Activated CD8-positive, alpha-beta memory T cell treated with anti-CD3 and anti-CD28 coated beads, Interleukin-2, amount 50 U/mL, for 1 hour (primary cell): ENCODE data around the gene THRB.

Source experiments
- DNase-seq: peaks from one replicate; pipeline ENCODE4 v3.0.0-alpha.2; 2020; ENCODE audit errors: extremely low read depth

Gene THRB

DNA sequence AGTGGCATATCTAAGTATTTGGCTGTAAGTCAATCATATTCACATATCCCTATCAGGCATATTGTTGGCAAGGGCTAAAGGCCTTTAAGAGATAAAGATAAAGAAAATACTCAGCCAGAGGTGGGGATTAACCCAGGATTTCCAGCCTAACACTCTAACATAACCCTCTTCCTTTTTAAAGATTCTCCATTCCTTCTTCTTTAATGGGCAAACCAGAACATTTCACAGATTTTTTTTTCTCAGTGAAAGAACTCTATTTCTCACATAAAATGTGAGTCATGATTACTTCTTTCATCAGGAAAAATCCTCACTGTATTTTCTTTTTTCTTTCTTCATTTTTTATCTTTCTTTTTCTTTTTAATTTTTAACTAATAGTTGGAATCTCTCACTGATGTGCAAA lies 349.2 kb downstream of the THRB start:
- no peak for DNase-seq

- DNase-seq = no peak
Observed at GRCh38 chr3:24142127-24142526, 352.5 kb downstream of the THRB start.

- DNase-seq = no peak
Observed at GRCh38 chr3:24141548-24141947, 353.1 kb downstream of the THRB start.

DNA sequence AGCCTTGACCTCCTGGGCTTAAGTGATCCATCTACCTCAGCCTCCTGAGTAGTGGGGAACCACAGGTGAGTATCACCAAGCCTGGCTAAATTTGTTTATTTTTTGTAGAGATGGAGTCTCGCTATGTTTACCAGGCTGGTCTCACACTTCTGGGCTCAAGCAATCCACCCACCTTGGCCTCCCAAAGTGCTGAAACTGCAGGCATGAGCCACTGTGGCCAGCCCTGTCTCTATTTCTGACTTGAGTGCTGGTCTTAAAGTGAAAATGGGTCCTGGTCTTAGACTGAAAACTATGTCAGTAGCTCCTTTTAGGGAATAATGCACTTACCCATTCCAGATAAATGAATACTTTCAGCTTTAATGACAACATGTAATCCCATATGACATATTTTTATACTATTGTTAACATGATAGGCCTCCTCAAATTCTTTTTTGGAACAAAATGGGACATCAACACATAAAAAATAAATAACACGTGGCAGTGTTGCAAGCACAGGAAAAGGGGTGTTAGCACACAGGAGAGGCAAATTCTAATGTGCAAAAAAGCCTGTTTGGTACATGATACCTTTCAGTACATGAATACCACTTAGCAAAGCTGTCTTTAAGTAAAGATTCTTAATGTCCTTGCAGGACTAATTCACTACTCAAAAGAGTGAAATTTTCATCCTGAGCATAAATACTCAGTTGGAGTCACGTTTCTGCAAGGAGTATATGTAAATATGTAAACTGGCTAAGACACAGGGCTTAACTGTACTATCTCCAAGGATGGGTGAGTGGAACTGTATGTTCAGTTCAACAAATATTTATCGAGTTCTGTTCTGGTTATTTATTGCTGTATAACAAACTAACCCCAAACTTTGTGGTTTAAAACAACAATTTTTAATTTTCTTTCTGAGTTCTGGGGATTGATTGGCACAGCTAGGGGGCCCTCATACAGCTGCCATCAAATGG lies 354.9 kb downstream of the THRB start:
- DNase-seq = no peak

DNA sequence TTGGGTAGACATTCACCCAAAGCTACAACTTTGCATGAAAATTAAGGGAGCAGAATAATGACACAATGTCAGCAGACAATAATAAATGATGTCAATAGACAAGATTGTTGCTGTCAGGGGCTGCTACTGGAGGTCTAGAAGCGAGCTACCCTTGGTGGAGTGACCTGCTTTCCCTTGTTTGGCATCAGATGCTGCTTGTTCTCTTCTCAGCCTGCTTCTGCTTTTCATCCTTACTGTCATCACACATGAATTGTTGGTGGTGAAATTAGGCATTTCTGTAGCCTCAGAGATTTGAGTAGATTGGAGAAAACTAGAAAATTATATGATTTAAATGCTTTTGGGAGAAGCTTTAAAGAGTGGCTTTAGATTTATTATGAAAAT lies 355.8 kb downstream of the THRB start:
- DNase-seq = no peak

DNA sequence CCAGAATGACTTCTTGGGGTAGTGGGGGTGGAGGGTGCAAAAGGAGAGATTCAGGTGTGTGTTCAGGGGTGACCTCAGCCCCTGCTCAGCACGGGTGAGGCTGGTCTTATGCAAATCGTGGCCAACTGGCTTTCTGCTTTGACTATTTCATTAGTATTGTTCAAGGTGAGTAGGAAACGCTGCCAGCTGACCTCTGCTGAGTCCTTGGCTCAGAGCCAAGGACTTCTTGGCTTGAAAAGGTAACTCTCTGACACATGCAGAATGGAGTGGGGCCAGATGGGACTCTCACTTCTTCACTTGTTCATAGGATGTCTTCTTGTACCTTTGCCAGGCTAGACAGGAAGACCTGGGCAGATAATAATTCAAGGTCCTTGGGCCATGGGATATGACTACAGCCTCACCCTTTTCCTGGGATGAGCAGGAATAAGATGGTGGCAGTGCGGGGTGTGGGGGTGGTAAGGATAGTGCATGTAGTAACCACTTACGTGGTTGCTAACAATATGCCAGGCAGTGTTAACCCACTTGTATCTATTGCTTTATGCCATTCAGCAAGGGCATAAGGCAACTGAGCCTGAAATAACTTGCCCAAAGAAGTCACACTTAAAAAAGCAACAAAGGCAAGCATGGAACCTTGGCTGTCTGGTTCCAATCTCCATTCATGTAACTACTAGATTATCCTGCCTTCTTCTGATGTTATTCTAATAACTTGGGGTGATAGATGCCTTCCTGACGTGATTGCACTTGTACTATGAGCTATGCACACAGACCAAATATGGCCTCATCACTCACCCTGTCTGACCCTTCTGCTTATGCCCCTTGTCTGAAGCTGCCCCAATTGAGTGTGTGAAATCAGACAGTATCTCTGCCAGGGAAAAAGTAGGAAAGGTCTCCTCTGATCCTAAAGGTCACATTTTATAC lies 356.4 kb downstream of the THRB start:
- no peak for DNase-seq

DNA sequence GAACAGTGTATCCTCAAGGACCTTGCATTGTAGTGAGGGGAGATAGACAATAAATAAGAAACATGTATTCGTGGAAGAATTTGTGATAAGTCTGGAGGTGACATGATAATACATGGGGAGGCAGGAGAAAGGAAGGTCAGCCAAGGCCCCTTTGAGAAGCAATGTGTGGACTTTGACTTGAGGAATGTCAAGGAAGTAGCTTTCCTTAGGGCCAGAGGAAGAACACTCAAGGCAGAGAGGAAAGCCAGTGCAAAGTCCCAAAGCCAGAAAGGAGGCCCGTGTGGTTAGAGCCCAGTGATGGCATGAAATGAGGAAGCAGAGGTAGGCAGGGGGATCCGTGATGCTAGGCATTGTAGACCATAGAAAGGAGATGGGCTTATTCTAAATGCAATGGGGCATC lies 357.3 kb downstream of the THRB start:
- DNase-seq = no peak

- DNase-seq = no peak
Observed at GRCh38 chr3:24136624-24137310, 357.9 kb downstream of the THRB start.

GRCh38 chr3:24135280-24135679 lies 359.4 kb downstream of the THRB start:
- DNase-seq = no peak

DNA sequence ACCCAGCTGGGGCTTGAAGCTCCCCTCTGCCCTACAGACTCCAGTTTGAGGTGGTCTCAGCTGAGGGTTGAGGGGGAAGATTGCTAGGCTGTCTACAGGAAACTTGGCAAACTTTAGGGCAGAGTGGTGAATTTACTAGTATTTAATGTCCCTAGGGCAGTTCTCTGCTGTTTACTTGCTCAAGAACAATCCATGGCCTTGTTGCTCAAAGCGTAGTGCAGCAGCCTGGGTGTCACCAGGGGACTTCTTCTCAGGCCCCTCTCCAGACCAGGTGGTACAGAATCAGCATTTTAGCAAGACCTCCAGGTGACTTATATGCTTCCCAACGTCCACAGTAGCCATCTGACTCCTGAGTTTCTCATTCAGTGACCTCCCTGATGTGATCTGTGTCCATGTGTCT lies 360.7 kb downstream of the THRB start:
- no peak for DNase-seq

DNA sequence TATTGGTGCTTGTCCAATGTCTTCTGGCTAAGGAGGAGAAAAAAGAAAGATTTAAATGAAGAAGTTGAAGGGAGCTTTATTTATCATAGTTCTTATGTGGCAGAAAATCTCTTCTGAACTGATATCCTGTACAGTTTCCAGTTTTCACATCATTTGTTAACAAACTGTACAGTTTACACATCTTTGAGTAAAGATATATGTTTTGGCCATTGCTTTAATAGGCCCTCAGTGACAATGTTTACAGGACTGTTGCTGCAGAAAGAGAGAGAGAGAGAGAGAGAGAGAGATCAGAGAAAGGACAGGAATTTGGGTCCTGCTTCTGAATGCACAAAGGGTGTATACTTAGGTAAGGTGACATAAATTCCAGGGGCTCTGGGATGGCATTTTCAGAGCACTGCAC lies 361.2 kb downstream of the THRB start:
- no peak for DNase-seq

DNA sequence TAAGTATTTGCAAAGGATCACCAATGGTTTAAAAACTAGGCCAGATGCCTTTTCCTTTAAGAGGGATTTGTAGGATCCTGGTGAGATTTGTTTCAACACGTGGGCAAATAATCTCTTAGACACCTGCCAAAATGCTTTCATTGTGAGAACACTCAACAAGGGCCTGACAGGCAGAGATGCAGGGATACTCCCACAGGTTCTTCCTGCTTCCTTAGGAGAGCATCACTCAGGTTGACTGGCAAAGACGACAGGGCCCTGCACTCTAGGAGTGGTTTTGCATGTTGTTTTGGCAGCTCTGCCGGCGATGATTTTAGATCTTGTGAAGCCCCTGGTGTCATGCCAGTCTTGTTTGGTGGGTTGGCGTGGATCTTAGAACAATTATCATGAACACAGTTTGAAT lies 365.1 kb downstream of the THRB start:
- DNase-seq = no peak

GRCh38 chr3:24128199-24129005 lies 366.2 kb downstream of the THRB start:
- no peak for DNase-seq

DNA sequence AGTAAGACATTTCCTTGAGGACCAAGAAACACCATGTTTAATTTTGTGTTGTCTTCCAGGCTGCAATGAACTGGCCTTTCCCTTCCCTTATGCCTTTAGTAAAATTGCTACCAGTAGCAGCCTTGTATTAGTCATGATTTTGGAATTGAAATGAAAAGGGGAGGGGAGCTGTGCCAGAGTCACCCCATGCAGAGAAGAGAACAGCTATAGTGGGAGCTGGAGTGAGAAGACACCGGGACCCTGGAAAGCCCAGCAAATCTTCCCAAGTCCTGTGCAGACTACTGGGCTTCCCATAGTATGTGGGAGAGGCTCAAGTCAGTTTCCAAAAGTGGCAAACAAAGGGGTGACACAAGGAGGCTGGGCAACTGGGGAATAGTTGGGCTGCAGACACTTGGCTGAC lies 371.1 kb downstream of the THRB start:
- no peak for DNase-seq

- DNase-seq = no peak
Observed at GRCh38 chr3:24120434-24120833, 374.2 kb downstream of the THRB start.

- DNase-seq = no peak
Observed at GRCh38 chr3:24119321-24119751, 375.3 kb downstream of the THRB start.

GRCh38 chr3:24117508-24117907 lies 377.1 kb downstream of the THRB start:
- DNase-seq = no peak

- no peak for DNase-seq
Observed at GRCh38 chr3:24111711-24112110, 382.9 kb downstream of the THRB start.

DNA sequence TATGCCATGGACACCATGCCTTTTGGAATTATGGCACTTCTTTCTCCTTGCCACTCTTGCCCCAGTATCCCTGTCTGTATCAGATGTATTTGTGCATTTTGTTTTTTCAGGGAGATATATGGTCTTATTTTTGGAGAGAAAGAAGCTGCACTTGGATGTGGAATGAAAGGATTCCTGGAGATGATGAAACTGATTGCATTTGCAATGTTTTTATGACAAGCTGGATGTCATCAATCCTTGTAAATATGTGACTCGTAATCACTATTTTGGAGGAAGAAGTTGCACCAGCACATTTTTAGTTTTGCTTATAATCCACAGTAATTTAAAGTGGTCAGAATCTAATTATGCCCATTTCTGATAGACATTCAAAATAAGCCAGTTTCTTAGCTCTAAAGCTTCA lies 384.6 kb downstream of the THRB start:
- DNase-seq = no peak

DNA sequence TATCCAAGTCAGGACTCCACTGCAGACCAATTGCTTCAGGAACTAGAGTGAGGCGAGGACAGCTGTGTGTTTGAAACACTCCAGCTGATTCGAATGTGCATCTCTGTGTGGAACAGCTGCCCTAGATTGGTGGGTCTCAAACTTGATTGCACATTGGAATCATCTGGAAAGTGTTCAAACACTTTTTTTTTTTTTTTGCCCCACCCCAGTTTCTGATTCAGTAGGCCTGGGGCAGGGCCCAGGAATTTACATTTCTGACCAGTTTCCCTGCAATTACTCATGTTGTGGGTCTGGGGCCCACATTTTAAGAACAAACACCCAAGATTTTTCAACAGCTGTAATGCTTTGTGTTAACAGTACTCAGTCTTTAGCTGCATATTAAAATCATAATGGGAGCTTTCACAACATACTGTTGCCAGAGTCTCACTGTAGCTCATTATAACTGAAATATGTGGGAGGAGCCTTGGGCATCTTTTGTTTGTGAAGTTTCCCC lies 392.9 kb downstream of the THRB start:
- DNase-seq = no peak
